Testis (tissue), 3 donors: ENCODE results near the gene SPEM2. TPM values are rescaled to one million over a fixed set of nuclear protein-coding genes. Genes with fewer than 3 reads are reported as not detected.

Experiments
- DNase-seq: peaks from one replicate; pipeline ENCODE4 v3.0.0-alpha.2; 2019
- H3K27ac ChIP-seq, 2 donors: fragments of 200-600 bp; sonication (generic); one replicate each; pipeline ENCODE4 v1.5.1; 2019
- H3K27me3 ChIP-seq: fragments of 200-600 bp; sonication (generic); one replicate; pipeline ENCODE4 v1.5.1; 2019
- H3K36me3 ChIP-seq: fragments of 200-600 bp; sonication (generic); one replicate; pipeline ENCODE4 v1.5.1; 2017; ENCODE audit warnings: low read depth; ENCODE audit errors: missing control alignments
- H3K4me1 ChIP-seq: fragments of 200-600 bp; sonication (generic); one replicate; pipeline ENCODE4 v1.5.1; 2019
- H3K4me3 ChIP-seq, 2 donors: fragments of 200-600 bp; sonication (generic); one replicate each; pipeline ENCODE4 v1.5.1; 2017 to 2019
- H3K9me3 ChIP-seq: fragments of 200-600 bp; sonication (generic); one replicate; pipeline ENCODE4 v1.5.1; 2017
- CTCF ChIP-seq, 3 experiments: fragments of 450-650 bp in 2 of 3; fragments of 200-600 bp in 1 of 3; sonication (generic) in 1 of 3; IDR thresholded peaks; one replicate each; pipeline ENCODE4 v1.5.1; 2016 to 2019; ENCODE audit warnings: antibody characterized with exemption in 3 of 3, mild to moderate bottlenecking in 2 of 3, moderate library complexity in 1 of 3
- POLR2A ChIP-seq: fragments of 450-650 bp; IDR thresholded peaks from one replicate; pipeline ENCODE4 v1.6.1; 2017; ENCODE audit warnings: antibody characterized with exemption, mild to moderate bottlenecking, moderate library complexity
- WGBS, 2 donors: methylation state at CpG; one replicate each; pipeline ENCODE4 v1.1.5; 2018; 5-methylcytosine and 5-hydroxymethylcytosine counted together
- intact Hi-C: fragments of 100-400 bp; cut with DNase I; formaldehyde crosslinking; loops from one replicate; pipeline ENCODE4 v1.15.1; 2023; ENCODE audit warnings: low total_unique reads
- polyA plus RNA-seq: library from polyadenylated mRNA; stranded (reverse); fragments of 350-450 nt; fragmentation: Illumina TruSeq; extraction: RNeasy Lipid Tissue Mini Kit (QIAGEN cat#74804); gene quantifications from one replicate; pipeline ENCODE4 v1.2.3, GENCODE V29; 2014; ENCODE audit warnings: low read depth, low replicate concordance; ENCODE audit not compliant: insufficient read depth
- total RNA-seq, 2 donors: library from RNA; depleted of rRNA; stranded (reverse); fragments of >200 nt; gene quantifications; one replicate each; pipeline ENCODE4 v1.2.3, GENCODE V29; 2016

The SPEM2 gene
- total and polyA plus RNA-seq, 3 donors from 2014 or later = 41.4 to 202 (median 111) TPM

GRCh38 chr17:7393613-7394451, 31.6 kb upstream of the SPEM2 start:
- no peaks in the 10 kb centered on the region for H3K9me3 ChIP-seq
- peak overlapping the region; percentile 84 to 92 for H3K27ac ChIP-seq
- whole genome bisulfite sequencing, 2 donors = 3 to 8% methylated on average over 26 to 37 of the region's 48 CpGs
- no peak for TF ChIP-seq POLR2A
- no peak for TF ChIP-seq CTCF (IDR thresholded peaks at IDR 0.05)
- H3K4me1 ChIP-seq = peaks cover 15% of the 10 kb centered on the region
- H3K27me3 ChIP-seq = no peaks in the 10 kb centered on the region
- intact Hi-C loops = no loop called here
- peak overlapping the region; percentile 72 to 82 for H3K4me3 ChIP-seq
- DNase-seq = no peak
- H3K36me3 ChIP-seq = no peaks in the 10 kb centered on the region

GRCh38 chr17:7394452-7395191, 30.8 kb upstream of the SPEM2 start, which contains the start of gene PLSCR3:
Gene PLSCR3 (minus strand): TSS chr17:7394525. CDS start chr17:7394110, 415 bp downstream.
- no peaks in the 10 kb centered on the region for H3K27me3 ChIP-seq
- H3K36me3 ChIP-seq = no peaks in the 10 kb centered on the region
- DNase-seq = peak; percentile 87
- 0% methylated on average over 25 of the region's 71 CpGs; no CpG with 5 or more reads in 1 of the 2 donors for WGBS, 2 donors
- H3K4me3 ChIP-seq = peak within 1 kb of the TSS; percentile 72 to 82
- peak within 1 kb of the TSS; percentile 84 to 92 for H3K27ac ChIP-seq
- H3K9me3 ChIP-seq = no peaks in the 10 kb centered on the region
- intact Hi-C loops = no loop called here
- peak; percentile 9 to 37 (median 10) for TF ChIP-seq CTCF (IDR thresholded peaks at IDR 0.05)
- no peak for TF ChIP-seq POLR2A
- peaks cover 15% of the 10 kb centered on the region for H3K4me1 ChIP-seq

GRCh38 chr17:7396147-7396546, 29.3 kb upstream of the SPEM2 start:
- no peak for DNase-seq
- H3K4me3 ChIP-seq = no peak overlapping the region
- peaks cover 15% of the 10 kb centered on the region for H3K4me1 ChIP-seq
- 83 to 88% methylated on average over 4 of the region's 4 CpGs for WGBS, 2 donors
- H3K27me3 ChIP-seq = no peaks in the 10 kb centered on the region
- no peaks in the 10 kb centered on the region for H3K36me3 ChIP-seq
- H3K9me3 ChIP-seq = no peaks in the 10 kb centered on the region
- H3K27ac ChIP-seq = no peak overlapping the region
- intact Hi-C loops = no loop called here
- TF ChIP-seq CTCF (IDR thresholded peaks at IDR 0.05) = no peak
- TF ChIP-seq POLR2A = no peak

GRCh38 chr17:7398612-7399011, 26.8 kb upstream of the SPEM2 start:
- 88 to 95% methylated on average over 2 of the region's 2 CpGs for WGBS, 2 donors
- no peaks in the 10 kb centered on the region for H3K36me3 ChIP-seq
- TF ChIP-seq CTCF (IDR thresholded peaks at IDR 0.05) (no peak), POLR2A (no peak)
- no peaks in the 10 kb centered on the region for H3K9me3 ChIP-seq
- H3K27ac ChIP-seq = no peak overlapping the region
- no peak for DNase-seq
- H3K4me3 ChIP-seq = no peak overlapping the region
- intact Hi-C loops = no loop called here
- H3K4me1 ChIP-seq = peaks cover 17% of the 10 kb centered on the region
- no peaks in the 10 kb centered on the region for H3K27me3 ChIP-seq
